ENCODE measurements around the gene EPB41L4B.

The EPB41L4B gene

GRCh38 chr9:109244179-109245132 is 76.4 kb downstream of the EPB41L4B start:
- H3K4me2 ChIP-seq (ENCODE audit: low read length), result no peak overlapping the region
- no peak overlapping the region for H3K4me3 ChIP-seq (ENCODE audit: low read depth, low read length, poor library complexity, severe bottlenecking)

GRCh38 chr9:109242741-109243140 is 78.1 kb downstream of the EPB41L4B start:
- H3K4me1 ChIP-seq (ENCODE audit: insufficient read depth, low read length, severe bottlenecking), result no peaks in the 10 kb centered on the region
- H2AFZ ChIP-seq (ENCODE audit: low read length), result no peak overlapping the region
- H3K4me2 ChIP-seq (ENCODE audit: low read length), result no peak overlapping the region
- no peaks in the 10 kb centered on the region for H3K36me3 ChIP-seq (ENCODE audit: insufficient read depth, low read length)
- no peaks in the 10 kb centered on the region for H3K79me2 ChIP-seq (ENCODE audit: insufficient read depth, low read length)
- no peaks in the 10 kb centered on the region for H3F3A ChIP-seq (ENCODE audit: insufficient read depth, low read length)
- H3K9ac ChIP-seq (ENCODE audit: low read length), result no peak overlapping the region
- H4K20me1 ChIP-seq (ENCODE audit: insufficient read depth, low read length), result no peaks in the 10 kb centered on the region
- H3K27ac ChIP-seq (ENCODE audit: low read depth, low read length, poor library complexity, severe bottlenecking), result no peak overlapping the region
- no peak overlapping the region for H3K4me3 ChIP-seq (ENCODE audit: low read depth, low read length, poor library complexity, severe bottlenecking)
- no peaks in the 10 kb centered on the region for H3K9me2 ChIP-seq (ENCODE audit: low read depth, low read length)
- no peaks in the 10 kb centered on the region for H3K27me3 ChIP-seq (ENCODE audit: insufficient read depth, low read length)
- TF ChIP-seq CTCF (IDR thresholded peaks at IDR 0.05; ENCODE audit: low read length) (no peak), EZH2 (IDR thresholded peaks at IDR 0.05; ENCODE audit: borderline replicate concordance, low read length) (no peak)
- no peaks in the 10 kb centered on the region for H3K9me3 ChIP-seq (ENCODE audit: low read length)

More at GRCh38 chr9:109244179-109245132, 76.4 kb downstream of the EPB41L4B start:
- Histone ChIP-seq H3K9ac (ENCODE audit: low read length) (no peak overlapping the region), H3K27ac (ENCODE audit: low read depth, low read length, poor library complexity, severe bottlenecking) (no peak overlapping the region), H4K20me1 (ENCODE audit: insufficient read depth, low read length) (no peaks in the 10 kb centered on the region), H3K9me3 (ENCODE audit: low read length) (no peaks in the 10 kb centered on the region), H3K9me2 (ENCODE audit: low read depth, low read length) (no peaks in the 10 kb centered on the region), H3K36me3 (ENCODE audit: insufficient read depth, low read length) (no peaks in the 10 kb centered on the region), H2AFZ (ENCODE audit: low read length) (no peak overlapping the region), H3F3A (ENCODE audit: insufficient read depth, low read length) (no peaks in the 10 kb centered on the region), H3K27me3 (ENCODE audit: insufficient read depth, low read length) (no peaks in the 10 kb centered on the region), H3K79me2 (ENCODE audit: insufficient read depth, low read length) (no peaks in the 10 kb centered on the region), H3K4me1 (ENCODE audit: insufficient read depth, low read length, severe bottlenecking) (no peaks in the 10 kb centered on the region)
- TF ChIP-seq CTCF (IDR thresholded peaks at IDR 0.05; ENCODE audit: low read length) (peak; percentile 81), EZH2 (IDR thresholded peaks at IDR 0.05; ENCODE audit: borderline replicate concordance, low read length) (no peak)

- H3K27me3 ChIP-seq (ENCODE audit: insufficient read depth, low read length), result no peaks in the 10 kb centered on the region
- no peaks in the 10 kb centered on the region for H3K4me1 ChIP-seq (ENCODE audit: insufficient read depth, low read length, severe bottlenecking)
- no peaks in the 10 kb centered on the region for H3K9me3 ChIP-seq (ENCODE audit: low read length)
- H2AFZ ChIP-seq (ENCODE audit: low read length), result no peak overlapping the region
- H3F3A ChIP-seq (ENCODE audit: insufficient read depth, low read length), result no peaks in the 10 kb centered on the region
- H3K4me2 ChIP-seq (ENCODE audit: low read length), result no peak overlapping the region
- H3K36me3 ChIP-seq (ENCODE audit: insufficient read depth, low read length), result no peaks in the 10 kb centered on the region
- no peaks in the 10 kb centered on the region for H3K9me2 ChIP-seq (ENCODE audit: low read depth, low read length)
- H3K27ac ChIP-seq (ENCODE audit: low read depth, low read length, poor library complexity, severe bottlenecking), result no peak overlapping the region
- H3K4me3 ChIP-seq (ENCODE audit: low read depth, low read length, poor library complexity, severe bottlenecking), result no peak overlapping the region
- TF ChIP-seq EZH2 (IDR thresholded peaks at IDR 0.05; ENCODE audit: borderline replicate concordance, low read length) (no peak), CTCF (IDR thresholded peaks at IDR 0.05; ENCODE audit: low read length) (no peak)
- H4K20me1 ChIP-seq (ENCODE audit: insufficient read depth, low read length), result no peaks in the 10 kb centered on the region
- no peak overlapping the region for H3K9ac ChIP-seq (ENCODE audit: low read length)
- no peaks in the 10 kb centered on the region for H3K79me2 ChIP-seq (ENCODE audit: insufficient read depth, low read length)
Measured at GRCh38 chr9:109242014-109242413, 78.8 kb downstream of the EPB41L4B start.

All from OCI-LY1 (cell line).